PFSK-1 (cell line): ENCODE data around the gene FBLN2.

Experiments
- FOXP2 ChIP-seq: optimal IDR thresholded peaks from 2 replicates; pipeline ENCODE3; 2011; ENCODE audit warnings: borderline replicate concordance, control low read depth, inconsistent platforms; ENCODE audit not compliant: insufficient read depth; ENCODE audit errors: extremely low read length, extremely low read depth
- POLR2AphosphoS5 ChIP-seq: IDR thresholded peaks from 2 replicates; pipeline ENCODE4 v1.6.1; 2012; ENCODE audit warnings: low read depth, mild to moderate bottlenecking, control low read depth, low read length, moderate library complexity
- REST ChIP-seq, 2 experiments: IDR thresholded peaks; 2 replicates each; pipeline versions ENCODE4 v1.6.1 to v1.8.0; 2011 to 2012; ENCODE audit warnings: low read depth in 2 of 2, low read length in 2 of 2, control low read depth in 1 of 2, inconsistent platforms in 1 of 2, mild to moderate bottlenecking in 1 of 2, moderate library complexity in 1 of 2; ENCODE audit not compliant: insufficient read depth in 1 of 2
- SIN3A ChIP-seq: IDR thresholded peaks from 2 replicates; pipeline ENCODE4 v1.6.1; 2012; ENCODE audit warnings: mild to moderate bottlenecking, low read length, moderate library complexity, borderline replicate concordance; ENCODE audit not compliant: insufficient read depth
- TAF1 ChIP-seq: IDR thresholded peaks from 2 replicates; pipeline ENCODE4 v1.6.1; 2012; ENCODE audit warnings: low read length, control low read depth, borderline replicate concordance; ENCODE audit not compliant: insufficient read depth

Gene FBLN2

GRCh38 chr3:13636874-13637273, 87.9 kb downstream of the FBLN2 start:
- TF ChIP-seq TAF1, result no peak
- no peak for TF ChIP-seq POLR2AphosphoS5

- no peak for TF ChIP-seq POLR2AphosphoS5
- TF ChIP-seq REST (IDR thresholded peaks at IDR 0.05; ENCODE audit: insufficient read depth in 1 of 2, low read depth in 2 of 2, low read length in 2 of 2), result no peak
- TF ChIP-seq SIN3A, result no peak
- no peak for TF ChIP-seq FOXP2
- TF ChIP-seq TAF1, result no peak
Measured at GRCh38 chr3:13637311-13637891, 88.5 kb downstream of the FBLN2 start.

- TF ChIP-seq POLR2AphosphoS5 (no peak), FOXP2 (no peak), TAF1 (no peak), REST (IDR thresholded peaks at IDR 0.05; ENCODE audit: insufficient read depth in 1 of 2, low read depth in 2 of 2, low read length in 2 of 2) (no peak), SIN3A (no peak)
Measured at GRCh38 chr3:13637953-13638352, 89.0 kb downstream of the FBLN2 start.

GRCh38 chr3:13638927-13639326, 90.0 kb downstream of the FBLN2 start:
- TF ChIP-seq POLR2AphosphoS5 (no peak), TAF1 (no peak), FOXP2 (no peak), SIN3A (no peak), REST (IDR thresholded peaks at IDR 0.05; ENCODE audit: insufficient read depth in 1 of 2, low read depth in 2 of 2, low read length in 2 of 2) (no peak)

GRCh38 chr3:13642597-13642996, 93.7 kb downstream of the FBLN2 start:
- TF ChIP-seq SIN3A (no peak), POLR2AphosphoS5 (no peak), FOXP2 (no peak), REST (IDR thresholded peaks at IDR 0.05; ENCODE audit: insufficient read depth in 1 of 2, low read depth in 2 of 2, low read length in 2 of 2) (no peak), TAF1 (no peak)
